ENCODE data around the gene ATP6V1F. TPM values are rescaled to one million over a fixed set of nuclear protein-coding genes. Genes with fewer than 3 reads are reported as not detected.

ATP6V1F gene
- total RNA-seq, 2 experiments from 2014 or later = 125 to 127 TPM

Other genes starting within 250 kb of the ATP6V1F start
- under 1 TPM; 0.29 to 0.30 TPM for gene GARIN1A, start 190.6 kb upstream of the ATP6V1F start, total RNA-seq
- gene CALU, start 123.5 kb upstream of the ATP6V1F start, total RNA-seq = 10 to 100 TPM; 42.2 to 44.5 TPM
- gene OPN1SW, start 87.1 kb upstream of the ATP6V1F start, total RNA-seq = not detected
- 10 to 100 TPM; 10.8 to 11.0 TPM for gene CCDC136, start 70.9 kb upstream of the ATP6V1F start, total RNA-seq
- under 1 TPM; 0.12 to 0.23 TPM for gene FLNC, start 32.5 kb upstream of the ATP6V1F start, total RNA-seq
- gene KCP, start 47.9 kb downstream of the ATP6V1F start, total RNA-seq = under 1 TPM; 0.10 to 0.14 TPM
- 1 to 10 TPM; 3.8 to 4.0 TPM for gene IRF5, start 75.1 kb downstream of the ATP6V1F start, total RNA-seq
- 10 to 100 TPM; 71.8 to 72.2 TPM for gene TNPO3, start 192.3 kb downstream of the ATP6V1F start, total RNA-seq